ENCODE measurements around the gene CAVIN1.
"Not testable (repeated sequence)": the region's sequence is repeated elsewhere in the genome, so short reads cannot be mapped to it uniquely, and the experiment has no call there.

The CAVIN1 gene

DNA sequence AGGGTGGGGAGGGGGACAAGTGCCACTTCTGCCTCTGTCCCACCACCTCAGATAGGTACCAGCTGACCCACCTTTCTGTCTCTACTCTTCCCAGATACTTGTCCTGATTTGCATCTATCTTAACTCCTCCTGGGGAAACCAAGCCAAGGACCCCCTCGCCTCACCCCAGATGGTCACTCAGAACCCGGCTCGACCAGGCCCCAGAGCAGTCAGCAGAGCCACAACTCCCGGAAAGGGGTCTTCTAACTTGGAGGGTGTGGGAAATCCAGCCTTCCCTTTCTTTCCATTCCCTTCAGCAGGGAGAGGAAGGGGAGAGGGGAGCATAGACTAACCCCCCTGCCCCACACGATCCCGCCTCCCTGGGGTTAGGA lies 1.9 kb downstream of the CAVIN1 start:
- ATAC-seq (replicated peaks) (no peak), DNase-seq (no peak)
- Mint-ChIP-seq H3K4me1 (peaks cover 17 to 36% of the 10 kb centered on the region in 2 donors), H3K9me3 (no peaks in the 10 kb centered on the region), H3K27ac (peak overlapping the region; percentile 25), H3K36me3 (no peaks in the 10 kb centered on the region), H3K4me3 (peak overlapping the region; percentile 75), H3K27me3 (peaks cover 30 to 50% of the 10 kb centered on the region in 2 donors)

DNA sequence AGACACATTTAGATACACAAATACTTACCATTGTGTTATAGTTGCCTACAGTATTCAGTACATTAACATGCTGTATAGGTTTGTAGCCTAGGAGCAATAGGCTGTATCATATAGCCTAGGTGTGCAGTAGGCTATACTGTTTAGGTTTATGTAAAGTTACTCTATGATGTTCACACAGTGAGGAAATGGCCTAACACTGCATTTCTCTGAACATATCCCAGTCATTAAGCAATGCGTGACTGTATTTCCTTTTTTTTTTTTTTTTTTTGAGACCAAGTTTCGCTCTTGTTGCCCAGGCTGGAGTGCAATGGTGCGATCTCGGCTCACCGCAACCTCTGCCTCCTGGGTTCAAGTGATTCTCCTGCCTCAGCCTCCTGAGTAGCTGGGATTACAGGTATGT lies 5.1 kb downstream of the CAVIN1 start:
- not testable (repeated sequence) for ATAC-seq (replicated peaks); DNase-seq; H3K4me3 Mint-ChIP-seq; H3K36me3 Mint-ChIP-seq; H3K27ac Mint-ChIP-seq; H3K9me3 Mint-ChIP-seq
- peaks cover 26 to 33% of the 10 kb centered on the region in 2 donors for H3K27me3 Mint-ChIP-seq
- H3K4me1 Mint-ChIP-seq = peaks cover 30 to 50% of the 10 kb centered on the region in 2 donors

DNA sequence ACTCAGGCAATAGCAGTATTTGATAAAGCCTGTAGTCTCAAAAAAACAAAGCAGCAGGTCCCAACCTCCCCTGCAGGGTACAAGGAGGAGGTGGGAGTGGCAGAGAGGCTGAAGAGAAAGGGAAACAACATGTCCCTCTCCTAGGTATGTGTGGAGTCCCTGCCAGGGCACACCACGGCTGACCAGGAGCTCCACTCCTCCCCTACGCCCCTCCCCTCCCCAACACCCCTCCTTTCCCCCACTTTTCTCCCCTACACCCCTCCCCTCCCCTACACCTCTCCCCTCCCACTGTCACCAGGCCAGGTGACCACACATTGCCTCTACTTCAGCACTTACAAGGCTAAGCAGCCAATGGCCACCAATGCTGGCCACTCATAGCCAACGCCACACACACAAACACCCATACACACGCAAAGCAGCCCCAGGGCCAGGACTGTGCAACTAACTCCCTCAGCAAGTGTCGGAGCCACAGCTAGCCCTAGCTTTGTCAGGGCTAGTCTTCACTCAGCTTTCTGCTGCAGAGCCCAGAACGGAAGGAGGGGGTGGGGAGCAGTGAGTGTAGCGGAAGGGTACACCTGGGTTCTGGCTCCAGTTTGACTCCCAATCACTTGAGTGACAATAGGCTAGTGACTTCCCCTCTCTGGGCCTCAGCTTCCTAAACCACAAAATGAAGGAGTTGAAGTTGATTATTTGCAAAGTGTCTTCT lies 8.2 kb downstream of the CAVIN1 start:
- peak; percentile 33 for DNase-seq
- H3K4me1 Mint-ChIP-seq = peaks cover 15 to 22% of the 10 kb centered on the region in 2 donors
- H3K27ac Mint-ChIP-seq = peak overlapping the region; percentile 1
- no peaks in the 10 kb centered on the region for H3K9me3 Mint-ChIP-seq
- ATAC-seq (replicated peaks) = peak; percentile 91 to 92
- peak overlapping the region; percentile 11 to 46 for H3K4me3 Mint-ChIP-seq
- H3K36me3 Mint-ChIP-seq = no peaks in the 10 kb centered on the region
- H3K27me3 Mint-ChIP-seq = peaks cover 4 to 5% of the 10 kb centered on the region in 2 donors

DNA sequence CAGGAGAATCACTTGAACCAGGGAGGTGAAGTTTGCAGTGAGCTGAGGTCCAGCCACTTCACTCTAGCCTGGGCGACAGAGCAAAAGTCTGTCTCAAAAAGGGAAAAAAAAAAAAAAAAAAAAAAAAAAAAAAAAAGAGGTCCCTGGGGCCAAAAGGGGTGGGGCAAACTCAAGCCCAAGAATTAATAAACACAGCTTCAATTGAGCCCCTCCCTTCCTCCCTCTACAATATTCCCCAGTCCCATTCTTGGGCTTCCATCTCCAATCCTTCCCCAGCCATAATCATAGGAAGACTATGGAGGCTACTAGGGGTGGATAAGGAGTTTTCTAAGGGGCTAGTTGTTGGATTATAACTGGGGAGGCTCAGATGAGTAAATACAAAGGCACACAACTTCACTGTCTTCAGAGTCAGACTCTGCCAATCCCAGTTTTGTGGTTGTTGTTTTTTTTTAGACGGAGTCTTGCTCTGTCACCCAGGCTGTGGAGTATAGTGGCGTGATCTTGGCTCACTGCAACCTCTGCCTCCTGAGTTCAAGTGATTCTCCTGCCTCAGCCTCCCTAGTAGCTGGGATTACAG lies 9.5 kb downstream of the CAVIN1 start:
- H3K9me3 Mint-ChIP-seq = no peaks in the 10 kb centered on the region
- no peaks in the 10 kb centered on the region for H3K27me3 Mint-ChIP-seq
- peaks cover 13 to 17% of the 10 kb centered on the region in 2 donors for H3K4me1 Mint-ChIP-seq
- no peaks in the 10 kb centered on the region for H3K36me3 Mint-ChIP-seq
- H3K27ac Mint-ChIP-seq = no peak overlapping the region
- DNase-seq = no peak
- no peak overlapping the region for H3K4me3 Mint-ChIP-seq
- ATAC-seq (replicated peaks) = no peak

DNA sequence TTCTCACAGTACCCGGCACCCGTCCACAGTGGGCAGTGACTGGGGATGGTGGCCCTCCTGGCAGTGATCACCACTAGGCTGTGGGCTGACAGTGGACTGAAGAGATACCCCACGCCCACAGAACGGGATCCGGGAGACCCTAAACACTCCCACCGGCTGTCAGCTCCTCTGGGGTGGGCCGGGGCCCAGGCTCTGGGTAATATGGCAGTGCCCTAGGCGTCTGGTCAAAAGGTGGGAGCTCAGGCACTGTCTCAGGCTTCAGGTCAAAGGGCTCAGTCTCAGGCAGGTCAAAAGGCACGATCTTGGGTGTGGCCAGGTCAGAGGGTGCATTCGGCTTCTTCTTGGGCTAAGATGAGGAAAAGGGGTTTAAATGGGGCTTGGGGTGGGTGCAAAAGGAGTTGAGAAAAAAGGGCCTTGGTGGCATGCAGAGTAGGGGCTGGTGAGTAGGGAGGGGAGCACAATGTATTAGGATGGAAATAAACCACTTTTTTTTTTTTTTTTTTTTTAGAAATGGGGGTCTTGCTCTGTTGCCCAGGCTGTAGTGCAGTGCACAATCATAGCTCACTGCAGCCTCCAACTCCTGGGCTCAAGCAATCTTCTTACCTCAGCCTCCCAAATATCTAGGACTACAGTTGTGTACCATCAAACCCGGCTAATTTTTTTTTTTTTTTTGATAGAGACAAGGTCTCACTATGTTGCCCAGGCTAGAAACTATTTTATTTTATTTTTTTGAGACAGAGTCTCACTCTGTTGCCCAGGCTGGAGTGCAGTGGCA lies 11.0 kb downstream of the CAVIN1 start:
- peak overlapping the region; percentile 43 for H3K27ac Mint-ChIP-seq
- H3K4me3 Mint-ChIP-seq = no peak overlapping the region
- no peaks in the 10 kb centered on the region for H3K36me3 Mint-ChIP-seq
- ATAC-seq (replicated peaks) (no peak), DNase-seq (no peak)
- H3K4me1 Mint-ChIP-seq = peaks cover 16 to 22% of the 10 kb centered on the region in 2 donors
- no peaks in the 10 kb centered on the region for H3K27me3 Mint-ChIP-seq
- no peaks in the 10 kb centered on the region for H3K9me3 Mint-ChIP-seq

DNA sequence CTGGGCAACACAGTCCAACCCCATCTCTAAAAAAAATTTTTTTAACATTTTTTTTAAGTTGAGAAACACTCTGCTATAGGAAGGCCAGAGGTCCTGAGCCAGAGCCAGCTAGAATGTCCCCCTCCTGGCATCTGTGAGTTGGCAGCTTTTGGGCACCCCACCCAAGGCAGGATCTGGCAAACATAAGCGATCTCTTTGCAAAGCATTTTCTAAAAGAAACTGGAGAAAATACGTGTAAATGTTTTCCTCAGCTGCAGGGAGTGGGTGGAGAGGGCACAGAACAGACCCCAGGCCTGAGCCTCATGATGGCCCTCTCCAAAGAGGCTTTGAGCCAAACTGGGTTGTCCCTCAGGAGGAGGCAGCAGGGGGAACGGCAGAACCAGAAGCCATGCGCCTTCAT lies 11.7 kb downstream of the CAVIN1 start:
- Mint-ChIP-seq H3K36me3 (no peaks in the 10 kb centered on the region), H3K9me3 (no peaks in the 10 kb centered on the region), H3K4me3 (no peak overlapping the region), H3K4me1 (peaks cover 19 to 22% of the 10 kb centered on the region in 2 donors), H3K27ac (no peak overlapping the region), H3K27me3 (no peaks in the 10 kb centered on the region)
- no peak for ATAC-seq (replicated peaks)
- no peak for DNase-seq

DNA sequence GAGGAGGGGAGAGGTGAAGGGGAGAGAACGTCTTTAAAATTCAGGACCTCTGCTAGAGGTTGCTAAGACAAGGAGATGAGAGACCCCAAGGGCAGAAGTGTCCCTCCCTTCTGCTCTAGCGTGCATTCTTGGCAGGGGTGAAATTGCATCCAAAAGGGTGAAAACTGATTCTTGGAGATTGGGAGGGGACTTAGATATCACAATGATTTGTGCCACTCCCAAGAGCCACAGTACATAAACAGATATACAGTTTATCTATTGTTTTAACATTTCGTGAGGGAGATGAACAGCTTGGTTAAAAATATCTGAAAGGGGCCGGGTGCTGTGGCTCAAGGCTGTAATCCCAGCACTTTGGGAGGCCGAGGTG lies 12.8 kb downstream of the CAVIN1 start:
- Mint-ChIP-seq H3K36me3 (no peaks in the 10 kb centered on the region), H3K27me3 (no peaks in the 10 kb centered on the region), H3K9me3 (no peaks in the 10 kb centered on the region), H3K27ac (no peak overlapping the region), H3K4me1 (peaks cover 21 to 26% of the 10 kb centered on the region in 2 donors), H3K4me3 (no peak overlapping the region)
- ATAC-seq (replicated peaks) (no peak), DNase-seq (no peak)

DNA sequence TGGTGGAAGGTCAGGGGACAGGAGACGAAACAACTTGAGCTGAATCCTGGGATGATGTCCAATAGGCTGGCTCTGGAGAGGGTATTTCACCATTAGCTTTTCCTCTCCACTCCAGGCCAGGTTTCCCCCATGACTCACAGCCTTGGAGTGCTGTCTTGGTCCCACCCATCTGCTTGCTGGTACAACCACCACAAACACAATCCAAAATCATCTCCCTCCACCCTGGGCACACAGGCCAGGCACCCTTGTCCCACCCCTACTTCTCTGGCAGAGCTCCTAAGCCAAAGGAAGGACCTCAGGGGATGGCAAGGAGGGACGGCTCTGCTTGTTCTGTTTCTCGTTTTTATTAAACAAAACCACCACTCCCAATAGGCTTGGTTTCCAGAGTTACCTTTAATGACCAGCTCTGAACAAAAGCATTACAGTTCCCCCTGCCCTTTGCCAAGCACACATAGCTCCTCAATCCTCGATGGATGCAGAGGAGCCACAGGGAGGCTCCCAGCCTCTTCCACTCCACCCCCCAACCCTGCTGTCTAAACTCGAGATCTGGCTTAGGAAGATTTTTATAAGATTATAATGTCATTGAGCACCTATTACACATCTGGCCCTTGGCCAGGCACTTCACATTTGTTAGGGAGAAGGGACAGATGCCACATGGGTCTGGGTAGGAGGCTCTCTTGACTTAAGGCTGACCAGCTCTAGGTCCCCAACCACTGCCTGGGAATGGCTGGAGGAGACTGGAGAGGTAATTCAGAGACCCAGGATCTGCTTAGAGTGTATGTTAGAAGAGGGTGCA lies 13.3 kb downstream of the CAVIN1 start:
- no peak overlapping the region for H3K27ac Mint-ChIP-seq
- H3K4me3 Mint-ChIP-seq = no peak overlapping the region
- ATAC-seq (replicated peaks) (no peak), DNase-seq (no peak)
- H3K4me1 Mint-ChIP-seq = peaks cover 15 to 20% of the 10 kb centered on the region in 2 donors
- H3K36me3 Mint-ChIP-seq = no peaks in the 10 kb centered on the region
- no peaks in the 10 kb centered on the region for H3K9me3 Mint-ChIP-seq
- no peaks in the 10 kb centered on the region for H3K27me3 Mint-ChIP-seq

DNA sequence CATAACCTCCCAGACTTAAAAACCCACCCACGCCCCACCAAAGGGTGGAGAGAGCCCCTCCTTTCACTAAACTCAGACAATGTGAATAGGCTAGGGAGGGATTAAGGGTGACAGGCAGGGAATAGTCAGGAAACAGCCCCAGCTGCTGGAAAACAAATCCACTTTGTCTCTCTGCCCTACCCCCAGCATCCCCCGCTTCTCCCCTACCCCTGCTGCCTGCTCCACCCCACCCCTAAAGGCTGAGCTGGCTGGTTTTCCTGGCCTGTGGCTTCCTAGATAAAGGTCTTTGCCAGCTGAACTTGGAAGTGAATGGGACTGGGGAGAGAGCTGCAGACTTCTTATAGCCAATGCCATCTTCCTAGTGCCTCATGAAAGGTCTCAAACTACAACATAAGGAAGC lies 15.0 kb downstream of the CAVIN1 start:
- Mint-ChIP-seq H3K27ac (no peak overlapping the region), H3K27me3 (peaks cover 5 to 10% of the 10 kb centered on the region in 2 donors), H3K4me1 (peaks cover 12 to 18% of the 10 kb centered on the region in 2 donors), H3K36me3 (no peaks in the 10 kb centered on the region), H3K4me3 (no peak overlapping the region), H3K9me3 (no peaks in the 10 kb centered on the region)
- DNase-seq = no peak
- no peak for ATAC-seq (replicated peaks)

DNA sequence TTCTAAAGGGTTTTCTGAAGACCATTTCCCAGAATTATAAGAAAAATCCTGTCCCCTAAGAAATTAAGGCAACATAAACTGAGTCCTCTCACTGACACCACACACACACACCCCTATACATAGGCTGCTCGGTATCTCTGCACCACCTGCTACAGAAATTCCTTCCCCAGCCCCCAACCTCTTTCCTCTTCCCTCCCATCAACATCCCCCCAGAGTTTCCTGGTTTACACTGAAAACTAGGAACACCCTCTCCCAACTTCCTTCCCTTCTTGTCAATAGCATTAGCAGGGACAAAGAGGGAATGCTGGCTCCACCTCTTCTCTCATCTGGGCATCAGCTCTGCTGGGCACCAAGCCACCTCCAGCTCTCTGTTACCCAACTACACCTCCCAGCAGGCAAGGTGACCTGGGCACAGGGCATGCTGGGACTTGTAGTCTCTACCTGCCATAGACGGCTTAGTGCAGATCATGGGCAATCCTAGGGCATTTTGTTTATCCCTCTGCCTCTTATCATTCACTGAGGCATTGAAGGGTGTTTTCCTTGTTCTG lies 15.7 kb downstream of the CAVIN1 start:
- H3K27ac Mint-ChIP-seq = peak overlapping the region; percentile 82
- H3K4me3 Mint-ChIP-seq = no peak overlapping the region
- H3K9me3 Mint-ChIP-seq = no peaks in the 10 kb centered on the region
- peaks cover 5 to 10% of the 10 kb centered on the region in 2 donors for H3K27me3 Mint-ChIP-seq
- ATAC-seq (replicated peaks) (peak; percentile 92 to 95), DNase-seq (peak; percentile 44)
- H3K36me3 Mint-ChIP-seq = no peaks in the 10 kb centered on the region
- H3K4me1 Mint-ChIP-seq = peaks cover 12 to 18% of the 10 kb centered on the region in 2 donors

DNA sequence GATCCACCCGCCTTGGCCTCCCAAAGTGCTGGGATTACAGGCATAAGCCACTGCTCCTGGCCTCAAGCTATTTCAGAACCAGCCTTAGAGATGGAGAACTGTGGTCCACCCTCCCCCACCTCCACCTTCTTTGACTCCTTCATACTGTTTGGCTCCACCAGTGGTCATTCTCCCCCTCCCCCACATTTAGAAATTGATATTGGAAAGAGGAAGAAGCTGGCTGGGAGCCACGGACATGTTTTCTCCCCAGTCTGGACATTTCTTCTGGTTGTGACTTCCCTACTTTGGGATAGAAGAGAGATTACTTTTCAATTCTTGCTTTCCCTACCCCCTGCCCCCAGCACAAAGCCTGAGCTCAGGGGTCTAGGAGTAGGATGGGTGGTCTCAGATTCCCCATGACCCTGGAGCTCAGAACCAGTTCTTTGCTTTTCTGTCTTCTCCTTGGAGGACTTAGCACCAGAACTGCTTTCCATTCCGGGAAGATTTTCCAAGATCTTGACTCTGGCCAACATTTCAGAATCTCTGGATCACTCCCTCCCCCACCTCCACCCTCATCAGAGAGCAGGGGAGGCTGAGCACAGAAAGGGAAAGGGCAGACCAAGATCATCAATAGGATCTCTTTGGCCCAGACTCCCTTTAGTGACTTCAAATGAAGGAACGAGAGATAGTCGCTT lies 16.3 kb downstream of the CAVIN1 start:
- Mint-ChIP-seq H3K36me3 (no peaks in the 10 kb centered on the region), H3K9me3 (no peaks in the 10 kb centered on the region), H3K4me1 (peaks cover 12 to 18% of the 10 kb centered on the region in 2 donors), H3K27me3 (peaks cover 5 to 10% of the 10 kb centered on the region in 2 donors), H3K27ac (peak overlapping the region; percentile 69), H3K4me3 (no peak overlapping the region)
- ATAC-seq (replicated peaks) (no peak), DNase-seq (no peak)

DNA sequence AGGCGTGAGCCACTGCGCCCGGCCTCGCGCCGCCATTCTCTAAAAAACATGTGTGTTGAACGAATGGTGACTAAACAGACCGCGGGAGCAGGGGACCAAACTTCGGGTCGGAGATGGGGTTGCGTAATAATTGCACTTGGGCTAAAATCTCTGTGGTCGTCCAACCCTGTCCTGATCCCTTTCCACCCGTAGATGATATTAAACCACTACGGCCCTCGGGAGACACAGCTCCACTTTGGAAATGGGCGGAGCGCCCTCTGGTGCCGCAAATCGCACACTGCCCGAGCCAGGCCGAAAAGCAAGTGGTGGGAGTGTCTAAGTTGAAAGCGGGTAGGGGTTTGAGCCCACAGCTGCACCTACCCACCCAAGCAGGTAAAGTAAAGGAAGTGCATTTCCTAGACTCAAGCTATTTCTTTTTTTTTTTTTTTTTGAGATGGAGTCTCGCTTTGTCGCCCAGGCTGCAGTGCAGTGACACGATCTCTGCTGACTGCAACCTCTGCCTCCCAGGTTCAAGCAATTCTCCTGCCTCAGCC lies 17.0 kb downstream of the CAVIN1 start:
- H3K4me1 Mint-ChIP-seq = peaks cover 12 to 18% of the 10 kb centered on the region in 2 donors
- no peaks in the 10 kb centered on the region for H3K9me3 Mint-ChIP-seq
- ATAC-seq (replicated peaks) (peak; percentile 76 to 86), DNase-seq (peak; percentile 72)
- H3K36me3 Mint-ChIP-seq = no peaks in the 10 kb centered on the region
- peak overlapping the region; percentile 14 for H3K27ac Mint-ChIP-seq
- H3K27me3 Mint-ChIP-seq = peaks cover 5 to 10% of the 10 kb centered on the region in 2 donors
- no peak overlapping the region for H3K4me3 Mint-ChIP-seq

DNA sequence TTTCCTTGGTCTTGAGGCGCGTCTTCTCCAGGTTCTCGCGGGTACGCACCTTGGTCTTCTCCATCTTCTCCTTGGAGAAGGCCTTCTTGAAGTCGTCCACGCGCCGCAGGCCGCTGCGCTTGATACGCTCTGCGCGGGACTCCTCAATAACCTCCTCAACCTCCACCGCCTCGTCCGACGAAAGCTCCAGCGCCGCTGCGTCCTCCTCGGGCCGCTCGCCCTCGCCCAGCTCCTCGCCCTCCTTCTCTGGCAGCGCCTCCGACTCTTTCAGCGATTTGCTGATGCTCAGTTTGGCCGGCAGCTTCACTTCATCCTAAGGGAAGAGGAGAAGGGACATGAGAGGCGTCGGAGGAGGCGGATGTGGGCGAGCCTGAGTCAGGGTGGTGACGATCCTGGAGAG lies 18.0 kb downstream of the CAVIN1 start:
- H3K4me3 Mint-ChIP-seq = no peak overlapping the region
- no peak overlapping the region for H3K27ac Mint-ChIP-seq
- no peaks in the 10 kb centered on the region for H3K36me3 Mint-ChIP-seq
- DNase-seq (no peak), ATAC-seq (replicated peaks) (no peak)
- peaks cover 5 to 10% of the 10 kb centered on the region in 2 donors for H3K27me3 Mint-ChIP-seq
- H3K9me3 Mint-ChIP-seq = no peaks in the 10 kb centered on the region
- H3K4me1 Mint-ChIP-seq = peaks cover 14 to 22% of the 10 kb centered on the region in 2 donors

All from stimulated activated naive B cell treated with anti-CD40 and anti-IgM and Interleukin-4, amounts not matched to agents 10 μg/mL and 1 μg/mL and 100 μg/mL, for 72 hours (primary cell).